Measurements from ENCODE around the gene BRDT.
"Not testable (repeated sequence)": the region's sequence is repeated elsewhere in the genome, so short reads cannot be mapped to it uniquely, and the experiment has no call there.

The BRDT gene

DNA sequence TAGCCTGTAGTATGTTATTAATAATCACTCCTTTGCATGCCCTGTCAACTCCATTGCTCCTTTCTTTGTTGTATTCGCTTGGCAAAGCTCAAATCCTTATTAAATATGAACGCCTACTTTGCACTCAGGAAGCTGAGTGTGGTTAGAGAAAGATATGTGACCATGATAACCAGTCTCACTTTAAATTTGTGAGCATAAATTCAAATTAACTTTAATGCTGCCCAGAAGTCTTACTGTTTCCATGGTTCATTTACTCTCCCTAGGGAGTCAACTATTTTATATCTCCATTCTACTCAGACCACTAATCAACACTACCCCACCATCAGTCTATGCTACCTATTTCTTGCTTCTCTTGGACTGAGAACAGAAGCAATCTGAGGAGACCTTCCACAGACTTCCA is 68.5 kb downstream of the BRDT start:
- no peaks in the 10 kb centered on the region for H3K4me1 Mint-ChIP-seq (ENCODE audit: low read depth)
- H3K9me3 Mint-ChIP-seq, result no peaks in the 10 kb centered on the region
- H3K4me3 Mint-ChIP-seq, result no peak overlapping the region
- H3K36me3 Mint-ChIP-seq (ENCODE audit: low read depth), result no peaks in the 10 kb centered on the region
- intact Hi-C loops (cut with micrococcal nuclease), result no loop called here
- H3K27ac Mint-ChIP-seq, result no peak overlapping the region
- H3K27me3 Mint-ChIP-seq, result peaks cover 4% of the 10 kb centered on the region

- H3K27ac Mint-ChIP-seq; H3K9me3 Mint-ChIP-seq; intact Hi-C loops (cut with micrococcal nuclease); H3K4me1 Mint-ChIP-seq (ENCODE audit: low read depth); H3K36me3 Mint-ChIP-seq (ENCODE audit: low read depth); H3K4me3 Mint-ChIP-seq: not testable (repeated sequence)
- peaks cover 33% of the 10 kb centered on the region for H3K27me3 Mint-ChIP-seq
Observed at GRCh38 chr1:92026042-92026441, 76.8 kb downstream of the BRDT start.

DNA sequence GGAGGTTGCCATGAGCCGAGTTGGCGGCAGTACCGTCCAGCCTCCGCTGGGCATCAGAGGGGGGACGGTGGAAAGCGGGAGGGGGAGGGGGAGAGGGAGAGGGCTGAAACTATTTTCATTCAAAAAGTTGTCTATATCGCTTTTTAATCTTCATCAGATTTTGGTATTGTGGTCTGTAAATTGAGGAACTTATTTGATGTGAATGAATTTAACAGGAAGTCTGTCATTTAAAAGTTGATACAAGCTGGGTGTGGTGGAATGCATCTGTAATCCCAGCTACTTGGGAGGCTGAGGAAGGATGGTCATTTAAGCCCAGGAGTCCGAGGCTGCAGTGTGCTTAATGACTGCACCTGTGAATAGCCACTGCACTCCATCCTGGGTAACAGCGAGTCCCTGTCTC is 77.6 kb downstream of the BRDT start:
- Mint-ChIP-seq H3K4me3 (no peak overlapping the region), H3K36me3 (ENCODE audit: low read depth) (no peaks in the 10 kb centered on the region), H3K27ac (no peak overlapping the region), H3K4me1 (ENCODE audit: low read depth) (peaks cover 9% of the 10 kb centered on the region), H3K9me3 (peaks cover 9% of the 10 kb centered on the region), H3K27me3 (peaks cover 40% of the 10 kb centered on the region)
- intact Hi-C loops (cut with micrococcal nuclease), result no loop called here

DNA sequence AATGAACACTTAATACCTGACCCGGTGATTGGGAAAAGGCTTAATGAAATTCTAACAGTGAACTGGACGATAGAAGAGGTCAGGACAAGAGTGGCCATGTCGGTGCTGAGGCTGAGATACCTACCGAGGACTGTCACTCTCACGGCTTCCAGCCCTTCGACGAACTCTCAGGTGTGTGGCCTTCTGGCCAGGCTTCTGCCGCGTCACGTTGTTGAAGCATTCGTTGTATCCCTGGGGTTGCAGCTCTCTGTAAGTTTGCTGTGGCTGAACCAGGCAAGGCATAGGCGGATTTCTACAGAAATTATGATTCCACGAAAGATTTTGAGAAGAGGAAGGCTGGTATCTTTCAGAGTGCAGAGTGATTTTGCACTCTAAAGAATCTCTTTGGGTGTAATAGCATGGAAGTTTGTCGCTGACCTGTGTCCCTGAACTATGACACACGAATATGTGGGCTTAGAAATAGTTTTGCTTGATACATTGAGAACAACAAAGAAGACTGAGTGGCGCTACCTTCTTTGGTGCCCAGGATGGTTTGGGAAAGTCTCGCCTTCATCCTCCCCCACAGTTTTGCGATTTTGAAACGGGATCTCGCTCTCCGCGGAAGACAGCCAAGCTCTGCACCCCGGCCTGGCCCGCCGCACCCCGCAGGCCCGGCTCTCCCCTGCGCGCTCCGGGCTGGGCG is 80.2 kb downstream of the BRDT start:
- peaks cover 9% of the 10 kb centered on the region for H3K9me3 Mint-ChIP-seq
- H3K36me3 Mint-ChIP-seq (ENCODE audit: low read depth), result no peaks in the 10 kb centered on the region
- H3K27ac Mint-ChIP-seq, result no peak overlapping the region
- H3K27me3 Mint-ChIP-seq, result peaks cover 44% of the 10 kb centered on the region
- intact Hi-C loops (cut with micrococcal nuclease), result no loop called here
- peaks cover 9% of the 10 kb centered on the region for H3K4me1 Mint-ChIP-seq (ENCODE audit: low read depth)
- H3K4me3 Mint-ChIP-seq, result peak overlapping the region; percentile 20

- intact Hi-C loops (cut with micrococcal nuclease), result no loop called here
- no peak overlapping the region for H3K27ac Mint-ChIP-seq
- peaks cover 4% of the 10 kb centered on the region for H3K9me3 Mint-ChIP-seq
- H3K27me3 Mint-ChIP-seq, result peaks cover 47% of the 10 kb centered on the region
- H3K4me3 Mint-ChIP-seq, result no peak overlapping the region
- H3K36me3 Mint-ChIP-seq (ENCODE audit: low read depth), result no peaks in the 10 kb centered on the region
- H3K4me1 Mint-ChIP-seq (ENCODE audit: low read depth), result peaks cover 9% of the 10 kb centered on the region
Observed at GRCh38 chr1:92030656-92031107, 81.5 kb downstream of the BRDT start.

- intact Hi-C loops (cut with micrococcal nuclease), result no loop called here
- no peak overlapping the region for H3K4me3 Mint-ChIP-seq
- peaks cover 53% of the 10 kb centered on the region for H3K27me3 Mint-ChIP-seq
- H3K36me3 Mint-ChIP-seq (ENCODE audit: low read depth), result no peaks in the 10 kb centered on the region
- peaks cover 9% of the 10 kb centered on the region for H3K4me1 Mint-ChIP-seq (ENCODE audit: low read depth)
- H3K27ac Mint-ChIP-seq, result no peak overlapping the region
- H3K9me3 Mint-ChIP-seq, result no peaks in the 10 kb centered on the region
Observed at GRCh38 chr1:92031281-92032110, 82.3 kb downstream of the BRDT start.

GRCh38 chr1:92037400-92037799 is 88.2 kb downstream of the BRDT start:
- Mint-ChIP-seq H3K27me3 (peaks cover 13% of the 10 kb centered on the region), H3K4me1 (ENCODE audit: low read depth) (no peaks in the 10 kb centered on the region), H3K4me3 (no peak overlapping the region), H3K36me3 (ENCODE audit: low read depth) (no peaks in the 10 kb centered on the region), H3K9me3 (no peaks in the 10 kb centered on the region), H3K27ac (no peak overlapping the region)
- intact Hi-C loops (cut with micrococcal nuclease), result no loop called here

- intact Hi-C loops (cut with micrococcal nuclease), result no loop called here
- H3K36me3 Mint-ChIP-seq (ENCODE audit: low read depth), result no peaks in the 10 kb centered on the region
- peaks cover 10% of the 10 kb centered on the region for H3K27me3 Mint-ChIP-seq
- H3K27ac Mint-ChIP-seq, result no peak overlapping the region
- no peaks in the 10 kb centered on the region for H3K9me3 Mint-ChIP-seq
- H3K4me1 Mint-ChIP-seq (ENCODE audit: low read depth), result no peaks in the 10 kb centered on the region
- H3K4me3 Mint-ChIP-seq, result no peak overlapping the region
Observed at GRCh38 chr1:92038695-92039346, 89.6 kb downstream of the BRDT start.

DNA sequence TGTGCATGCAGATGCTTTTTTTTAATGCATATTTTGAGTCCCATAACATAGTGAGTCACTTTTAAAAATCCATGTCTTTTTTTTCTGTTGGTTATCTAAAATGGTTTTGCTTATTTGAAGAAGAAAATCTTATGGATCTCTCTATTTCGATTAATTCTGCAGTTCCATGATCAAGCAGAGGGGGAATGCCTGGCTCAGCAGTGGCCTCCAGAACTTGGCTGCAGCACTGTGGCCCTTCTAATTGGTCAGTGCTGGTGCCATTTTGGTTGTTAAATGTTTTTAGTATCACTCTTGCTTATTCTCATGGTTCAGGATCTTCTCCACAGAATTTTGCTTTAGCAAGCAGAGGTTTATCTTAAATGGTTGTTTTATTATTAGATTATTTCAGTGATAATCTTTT is 91.8 kb downstream of the BRDT start:
- H3K4me3 Mint-ChIP-seq, result no peak overlapping the region
- H3K9me3 Mint-ChIP-seq, result no peaks in the 10 kb centered on the region
- H3K27me3 Mint-ChIP-seq, result peaks cover 6% of the 10 kb centered on the region
- no peaks in the 10 kb centered on the region for H3K36me3 Mint-ChIP-seq (ENCODE audit: low read depth)
- no peaks in the 10 kb centered on the region for H3K4me1 Mint-ChIP-seq (ENCODE audit: low read depth)
- intact Hi-C loops (cut with micrococcal nuclease), result no loop called here
- no peak overlapping the region for H3K27ac Mint-ChIP-seq

DNA sequence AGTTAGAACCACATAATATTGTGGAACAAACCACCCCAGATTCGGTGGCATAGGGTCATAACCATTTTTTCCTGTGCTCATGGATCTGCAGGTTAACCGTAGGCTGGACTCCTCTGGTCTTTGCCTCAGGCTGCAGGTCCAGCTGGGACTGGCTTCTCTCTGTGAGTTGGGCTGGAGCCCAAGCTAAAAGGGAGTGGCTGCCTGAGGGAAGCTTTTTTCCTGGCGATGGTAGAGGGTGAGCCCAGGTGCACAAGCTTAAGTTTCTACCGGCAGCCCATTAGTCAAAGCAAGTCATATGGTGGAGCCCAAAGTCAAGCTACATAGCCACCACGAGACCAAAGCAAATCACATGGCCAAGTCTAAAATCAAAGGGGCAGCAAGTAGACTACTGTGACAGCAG is 94.4 kb downstream of the BRDT start:
- intact Hi-C loops (cut with micrococcal nuclease), result no loop called here
- H3K9me3 Mint-ChIP-seq, result no peaks in the 10 kb centered on the region
- no peak overlapping the region for H3K4me3 Mint-ChIP-seq
- H3K27ac Mint-ChIP-seq, result no peak overlapping the region
- H3K4me1 Mint-ChIP-seq (ENCODE audit: low read depth), result no peaks in the 10 kb centered on the region
- no peaks in the 10 kb centered on the region for H3K36me3 Mint-ChIP-seq (ENCODE audit: low read depth)
- H3K27me3 Mint-ChIP-seq, result no peaks in the 10 kb centered on the region

GRCh38 chr1:92045766-92046495 is 96.7 kb downstream of the BRDT start:
- Mint-ChIP-seq H3K27me3 (no peaks in the 10 kb centered on the region), H3K27ac (no peak overlapping the region), H3K9me3 (no peaks in the 10 kb centered on the region), H3K36me3 (ENCODE audit: low read depth) (no peaks in the 10 kb centered on the region), H3K4me3 (no peak overlapping the region), H3K4me1 (ENCODE audit: low read depth) (peaks cover 8% of the 10 kb centered on the region)
- intact Hi-C loops (cut with micrococcal nuclease), result no loop called here

- Mint-ChIP-seq H3K9me3 (no peaks in the 10 kb centered on the region), H3K36me3 (ENCODE audit: low read depth) (no peaks in the 10 kb centered on the region), H3K27me3 (no peaks in the 10 kb centered on the region), H3K27ac (no peak overlapping the region), H3K4me3 (no peak overlapping the region), H3K4me1 (ENCODE audit: low read depth) (peaks cover 8% of the 10 kb centered on the region)
- intact Hi-C loops (cut with micrococcal nuclease), result no loop called here
Observed at GRCh38 chr1:92051948-92052347, 102.7 kb downstream of the BRDT start.
